Measurements from ENCODE around the gene GATC. TPM values are rescaled to one million over a fixed set of nuclear protein-coding genes. Genes with fewer than 3 reads are reported as not detected.

The GATC gene
- total RNA-seq, 2 experiments from 2014 or later: 35.8 to 37.6 TPM

DNA sequence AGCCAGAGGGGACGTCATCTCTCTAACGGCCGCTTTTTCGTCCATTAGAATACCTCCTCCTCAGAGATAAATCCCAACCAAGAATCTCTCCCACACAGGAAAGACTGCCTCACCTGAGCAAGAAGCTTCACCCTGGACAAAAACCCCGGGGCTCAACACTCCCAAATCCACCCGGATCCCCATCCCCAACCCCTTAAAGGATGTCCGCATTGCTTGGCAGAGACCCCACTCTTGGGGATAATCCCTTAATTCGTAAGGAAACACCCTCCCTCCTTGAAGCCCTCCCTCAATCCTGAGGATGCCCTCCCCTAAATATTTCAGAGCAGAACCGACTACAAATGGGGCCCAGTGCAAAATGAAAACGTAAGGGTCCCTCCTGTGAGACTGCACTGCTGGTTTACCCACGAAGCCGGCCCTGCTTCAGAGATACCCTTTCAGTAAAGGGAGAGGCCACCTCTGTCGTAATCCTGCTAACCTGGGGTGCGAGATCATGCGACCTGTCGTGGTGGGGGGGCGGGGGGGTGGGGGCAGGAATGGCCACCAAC, 49.0 kb downstream of the GATC start:
- Histone ChIP-seq H3K4me1 (ENCODE audit: insufficient read depth, low read length, poor library complexity, severe bottlenecking) (peaks cover 23% of the 10 kb centered on the region), H3K4me3 (ENCODE audit: low read depth, low read length, poor library complexity, severe bottlenecking) (peak overlapping the region; percentile 79), H3K9me3 (ENCODE audit: low read length) (no peaks in the 10 kb centered on the region), H3K27ac (ENCODE audit: low read depth, low read length, poor library complexity, severe bottlenecking) (peak overlapping the region; percentile 20), H2AFZ (ENCODE audit: low read length) (peak overlapping the region; percentile 88), H3K79me2 (ENCODE audit: insufficient read depth, low read depth, low read length) (peaks cover 37% of the 10 kb centered on the region), H3K36me3 (ENCODE audit: insufficient read depth, low read length) (peaks cover 31% of the 10 kb centered on the region), H3K9me2 (ENCODE audit: insufficient read depth, low read length) (no peaks in the 10 kb centered on the region), H3K4me2 (ENCODE audit: low read length) (peak overlapping the region; percentile 99), H4K20me1 (ENCODE audit: insufficient read depth, low read length) (peaks cover 11% of the 10 kb centered on the region)
- no peak for DNase-seq (ENCODE audit: low spot score)
- BruUV-seq (replicated peaks): no TSS peak
- no peak for TF ChIP-seq EZH2phosphoT487 (IDR thresholded peaks at IDR 0.05; ENCODE audit: borderline replicate concordance, low read depth, low read length)
- TF ChIP-seq, protein P1, sequence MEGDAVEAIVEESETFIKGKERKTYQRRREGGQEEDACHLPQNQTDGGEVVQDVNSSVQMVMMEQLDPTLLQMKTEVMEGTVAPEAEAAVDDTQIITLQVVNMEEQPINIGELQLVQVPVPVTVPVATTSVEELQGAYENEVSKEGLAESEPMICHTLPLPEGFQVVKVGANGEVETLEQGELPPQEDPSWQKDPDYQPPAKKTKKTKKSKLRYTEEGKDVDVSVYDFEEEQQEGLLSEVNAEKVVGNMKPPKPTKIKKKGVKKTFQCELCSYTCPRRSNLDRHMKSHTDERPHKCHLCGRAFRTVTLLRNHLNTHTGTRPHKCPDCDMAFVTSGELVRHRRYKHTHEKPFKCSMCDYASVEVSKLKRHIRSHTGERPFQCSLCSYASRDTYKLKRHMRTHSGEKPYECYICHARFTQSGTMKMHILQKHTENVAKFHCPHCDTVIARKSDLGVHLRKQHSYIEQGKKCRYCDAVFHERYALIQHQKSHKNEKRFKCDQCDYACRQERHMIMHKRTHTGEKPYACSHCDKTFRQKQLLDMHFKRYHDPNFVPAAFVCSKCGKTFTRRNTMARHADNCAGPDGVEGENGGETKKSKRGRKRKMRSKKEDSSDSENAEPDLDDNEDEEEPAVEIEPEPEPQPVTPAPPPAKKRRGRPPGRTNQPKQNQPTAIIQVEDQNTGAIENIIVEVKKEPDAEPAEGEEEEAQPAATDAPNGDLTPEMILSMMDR (conservative IDR thresholded peaks at IDR 0.05; ENCODE audit: low read length): no peak
- POLR2A ChIA-PET: interaction anchor here (0.7 to 1.9 kb wide), 8 partner anchors 9 to 204 kb away, joined by 3 to 8 read pairs (median 4); partner anchors contain the start of gene POP5
- intact Hi-C loops (cut with micrococcal nuclease; ENCODE audit: unreplicated experiment): no loop called here
- CTCF ChIA-PET (ENCODE audit: unreplicated experiment): no interaction called here

DNA sequence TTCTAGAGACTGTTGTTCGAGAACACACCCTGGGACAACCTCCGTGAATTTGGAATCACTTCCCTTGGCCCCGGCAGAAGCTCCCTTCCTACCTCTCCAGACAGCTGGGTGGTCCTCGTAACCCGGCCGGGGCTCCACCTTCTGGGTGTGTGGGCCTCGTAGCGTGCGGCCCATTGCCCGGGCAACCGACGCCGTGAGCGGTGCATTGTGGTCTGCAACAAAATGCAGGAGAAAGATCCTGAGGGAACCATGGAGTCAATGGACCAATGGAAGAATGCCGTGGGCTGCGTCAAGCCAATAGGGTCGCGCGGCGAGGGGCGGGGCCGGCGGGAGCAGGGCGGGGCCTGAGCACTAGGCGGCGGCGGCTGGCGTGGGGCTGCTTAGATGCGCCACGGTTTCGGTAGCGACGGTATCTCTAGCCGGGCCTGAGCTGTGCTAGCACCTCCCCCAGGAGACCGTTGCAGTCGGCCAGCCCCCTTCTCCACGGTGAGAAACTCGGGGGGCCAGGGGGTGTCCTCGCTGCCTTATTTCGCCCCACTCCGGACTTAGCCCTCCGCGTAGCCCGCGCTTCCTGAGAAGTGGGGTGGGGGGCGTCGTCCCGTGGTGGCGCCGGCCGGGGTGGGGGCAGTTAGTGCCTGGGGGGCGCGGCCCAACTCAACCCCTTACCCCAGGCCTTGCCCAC, 49.6 kb downstream of the GATC start, which contains the start of gene DYNLL1:
Gene DYNLL1 (plus strand): TSS at position 383 of the 682 bp plus-strand sequence. CDS start 309 bp downstream, outside the sequence.
- BruUV-seq (replicated peaks): no TSS peak
- H4K20me1 ChIP-seq (ENCODE audit: insufficient read depth, low read length): peaks cover 11% of the 10 kb centered on the region
- H3K9me2 ChIP-seq (ENCODE audit: insufficient read depth, low read length): no peaks in the 10 kb centered on the region
- peak within 1 kb of the TSS; percentile 99 for H3K4me2 ChIP-seq (ENCODE audit: low read length)
- ChIA-PET CTCF (ENCODE audit: unreplicated experiment) (no interaction called here), POLR2A (interaction anchor here (0.6 to 1.9 kb wide), 7 partner anchors 10 to 205 kb away, joined by 3 to 8 read pairs (median 4); partner anchors contain the start of gene POP5)
- H3K4me1 ChIP-seq (ENCODE audit: insufficient read depth, low read length, poor library complexity, severe bottlenecking): peaks cover 23% of the 10 kb centered on the region
- peak within 1 kb of the TSS; percentile 79 for H3K4me3 ChIP-seq (ENCODE audit: low read depth, low read length, poor library complexity, severe bottlenecking)
- peaks cover 37% of the 10 kb centered on the region for H3K79me2 ChIP-seq (ENCODE audit: insufficient read depth, low read depth, low read length)
- intact Hi-C loops (cut with micrococcal nuclease; ENCODE audit: unreplicated experiment): loop anchor here (1.0 to 2.0 kb wide), 2 partner anchors 27 to 57 kb away; partner anchors contain the start of genes COX6A1 and SRSF9
- H3K36me3 ChIP-seq (ENCODE audit: insufficient read depth, low read length): peaks cover 37% of the 10 kb centered on the region
- H3K9me3 ChIP-seq (ENCODE audit: low read length): no peaks in the 10 kb centered on the region
- DNase-seq (ENCODE audit: low spot score): peak; percentile 98
- peak within 1 kb of the TSS; percentile 71 for H3K27ac ChIP-seq (ENCODE audit: low read depth, low read length, poor library complexity, severe bottlenecking)
- peak within 1 kb of the TSS; percentile 88 for H2AFZ ChIP-seq (ENCODE audit: low read length)
- TF ChIP-seq EZH2phosphoT487 (IDR thresholded peaks at IDR 0.05; ENCODE audit: borderline replicate concordance, low read depth, low read length): no peak
- TF ChIP-seq, protein P1 (conservative IDR thresholded peaks at IDR 0.05; ENCODE audit: low read length): no peak

Data from OCI-LY7 (cell line).